Mesenchymal stem cell (in vitro differentiated cells and primary cell): ENCODE data around the gene PARP12.

ENCODE experiments used
- DNase-seq: peaks from one replicate; pipeline ENCODE4 v3.0.0-alpha.2; 2013
- H2AFZ ChIP-seq: one replicate; pipeline ENCODE4 v1.6.1; 2013; ENCODE audit warnings: low read depth, mild to moderate bottlenecking, control low read depth, inconsistent platforms, low read length, moderate library complexity
- H2AK5ac ChIP-seq: 2 replicates; pipeline ENCODE4 v1.6.1; 2013; ENCODE audit warnings: low read length, moderate library complexity, mild to moderate bottlenecking, inconsistent platforms; ENCODE audit not compliant: severe bottlenecking
- H2BK120ac ChIP-seq: one replicate; pipeline ENCODE4 v1.6.1; 2013; ENCODE audit warnings: low read depth, mild to moderate bottlenecking, inconsistent platforms, low read length, moderate library complexity
- H2BK12ac ChIP-seq, 2 experiments: one replicate each; pipeline ENCODE4 v1.6.1; 2013; ENCODE audit warnings: inconsistent platforms in 2 of 2, low read length in 2 of 2, mild to moderate bottlenecking in 2 of 2, moderate library complexity in 2 of 2, control low read depth in 1 of 2
- H2BK15ac ChIP-seq: one replicate; pipeline ENCODE4 v1.6.1; 2013; ENCODE audit warnings: mild to moderate bottlenecking, low read depth, inconsistent platforms; ENCODE audit not compliant: poor library complexity, severe bottlenecking
- H2BK5ac ChIP-seq: 2 replicates; pipeline ENCODE4 v1.6.1; 2013; ENCODE audit warnings: low read depth, mild to moderate bottlenecking, low read length, control low read depth, inconsistent platforms; ENCODE audit not compliant: poor library complexity, severe bottlenecking
- H3K14ac ChIP-seq, 2 experiments: one replicate each; pipeline ENCODE4 v1.6.1; 2013; ENCODE audit warnings: inconsistent platforms in 2 of 2, low read length in 2 of 2, control low read depth in 1 of 2, mild to moderate bottlenecking in 1 of 2, moderate library complexity in 1 of 2
- H3K18ac ChIP-seq, 2 experiments: one replicate each; pipeline ENCODE4 v1.6.1; 2013; ENCODE audit warnings: inconsistent platforms in 2 of 2, low read length in 2 of 2, control low read depth in 1 of 2, low read depth in 1 of 2, mild to moderate bottlenecking in 1 of 2
- H3K23ac ChIP-seq, 2 experiments: one replicate each; pipeline ENCODE4 v1.6.1; 2013; ENCODE audit warnings: inconsistent platforms in 2 of 2, low read length in 2 of 2, mild to moderate bottlenecking in 2 of 2, moderate library complexity in 2 of 2, control low read depth in 1 of 2
- H3K27ac ChIP-seq: 2 replicates; pipeline ENCODE4 v1.5.1; 2013; ENCODE audit warnings: mild to moderate bottlenecking, moderate library complexity, low read length, control low read depth, inconsistent platforms; ENCODE audit not compliant: poor library complexity, severe bottlenecking
- H3K27me3 ChIP-seq, 2 experiments: 2 replicates each; pipeline versions ENCODE4 v1.6.1 to v1.7.0; 2013; ENCODE audit warnings: low read length in 2 of 2, mild to moderate bottlenecking in 2 of 2, moderate library complexity in 2 of 2, control low read depth in 1 of 2, inconsistent platforms in 1 of 2; ENCODE audit not compliant: control insufficient read depth in 1 of 2, insufficient read depth in 1 of 2
- H3K36me3 ChIP-seq, 2 experiments: 2 replicates each; pipeline versions ENCODE4 v1.6.1 to v1.7.0; 2013; ENCODE audit warnings: low read length in 2 of 2, control low read depth in 1 of 2, inconsistent platforms in 1 of 2, low read depth in 1 of 2, mild to moderate bottlenecking in 1 of 2; ENCODE audit not compliant: insufficient read depth in 2 of 2, control insufficient read depth in 1 of 2
- H3K4ac ChIP-seq, 2 experiments: one replicate each; pipeline ENCODE4 v1.6.1; 2013; ENCODE audit warnings: inconsistent platforms in 2 of 2, low read length in 2 of 2, mild to moderate bottlenecking in 2 of 2, moderate library complexity in 2 of 2, control low read depth in 1 of 2, low read depth in 1 of 2
- H3K4me1 ChIP-seq: 2 replicates; pipeline ENCODE4 v1.6.1; 2013; ENCODE audit warnings: low read depth, low read length, control low read depth; ENCODE audit not compliant: control insufficient read depth, insufficient read depth
- H3K4me2 ChIP-seq: 2 replicates; pipeline ENCODE4 v1.6.1; 2013; ENCODE audit warnings: low read length, mild to moderate bottlenecking, inconsistent platforms; ENCODE audit not compliant: poor library complexity, severe bottlenecking
- H3K4me3 ChIP-seq, 2 experiments: 2 replicates each; pipeline versions ENCODE4 v1.5.1 to v1.7.0; 2013; ENCODE audit warnings: low read length in 2 of 2, mild to moderate bottlenecking in 2 of 2, control low read depth in 1 of 2, low read depth in 1 of 2; ENCODE audit not compliant: insufficient read depth in 1 of 2
- H3K79me1 ChIP-seq: replicated peaks from 2 replicates; pipeline ENCODE4 v1.6.1; 2013; ENCODE audit warnings: mild to moderate bottlenecking, control low read depth, low read length, inconsistent platforms; ENCODE audit not compliant: poor library complexity, severe bottlenecking
- H3K9ac ChIP-seq: 2 replicates; pipeline ENCODE4 v1.7.0; 2013; ENCODE audit warnings: mild to moderate bottlenecking, low read length, moderate library complexity
- H3K9me3 ChIP-seq: 2 replicates; pipeline ENCODE4 v1.7.0; 2013; ENCODE audit warnings: mild to moderate bottlenecking, low read length; ENCODE audit not compliant: control insufficient read depth
- H4K8ac ChIP-seq: one replicate; pipeline ENCODE4 v1.6.1; 2013; ENCODE audit warnings: inconsistent platforms, mild to moderate bottlenecking, low read length, moderate library complexity
- H4K91ac ChIP-seq: one replicate; pipeline ENCODE4 v1.6.1; 2013; ENCODE audit warnings: mild to moderate bottlenecking, low read length, inconsistent platforms
- WGBS: methylation state at CpG from one replicate; pipeline ENCODE4 v1.1.7; 2013; ENCODE audit warnings: mixed read lengths; 5-methylcytosine and 5-hydroxymethylcytosine counted together

PARP12 gene

GRCh38 chr7:140067052-140067451 is 4.3 kb upstream of the PARP12 start:
- Histone ChIP-seq H3K4ac (no peak overlapping the region), H2BK120ac (no peak overlapping the region), H3K4me2 (no peak overlapping the region), H3K9me3 (peaks cover 38% of the 10 kb centered on the region), H3K27me3 (no peaks in the 10 kb centered on the region), H3K27ac (no peak overlapping the region), H3K23ac (no peak overlapping the region), H3K9ac (no peak overlapping the region), H3K4me3 (no peak overlapping the region), H2BK12ac (no peak overlapping the region), H3K14ac (no peak overlapping the region), H3K4me1 (peaks cover 9% of the 10 kb centered on the region), H3K79me1 (peaks cover 5% of the 10 kb centered on the region), H4K91ac (no peak overlapping the region), H2AFZ (no peak overlapping the region), H3K18ac (no peak overlapping the region), H2AK5ac (no peak overlapping the region), H4K8ac (no peak overlapping the region), H3K36me3 (no peaks in the 10 kb centered on the region), H2BK15ac (no peak overlapping the region), H2BK5ac (no peak overlapping the region)
- DNase-seq = no peak
- 82% methylated on average over 2 of the region's 2 CpGs for WGBS

- Histone ChIP-seq H3K4me3 (peak overlapping the region; percentile 85 to 87), H3K9me3 (peaks cover 10% of the 10 kb centered on the region), H3K14ac (peak overlapping the region in 1 of 2 experiments; percentile 91), H3K9ac (peak overlapping the region; percentile 93), H4K8ac (peak overlapping the region; percentile 97), H3K18ac (peak overlapping the region; percentile 92 to 97), H2AFZ (peak overlapping the region; percentile 96), H4K91ac (peak overlapping the region; percentile 98), H3K4me2 (peak overlapping the region; percentile 85), H2BK120ac (peak overlapping the region; percentile 96), H3K4ac (peak overlapping the region; percentile 81 to 85), H3K27ac (no peak overlapping the region), H3K23ac (no peak overlapping the region), H2AK5ac (no peak overlapping the region), H3K36me3 (peaks cover 0 to 4% of the 10 kb centered on the region in 2 experiments), H2BK5ac (no peak overlapping the region), H3K4me1 (peaks cover 20% of the 10 kb centered on the region), H3K27me3 (no peaks in the 10 kb centered on the region), H3K79me1 (peaks cover 18% of the 10 kb centered on the region), H2BK12ac (peak overlapping the region in 1 of 2 experiments; percentile 72), H2BK15ac (peak overlapping the region; percentile 46)
- 20% methylated on average over 25 of the region's 32 CpGs for whole genome bisulfite sequencing
- peak; percentile 21 for DNase-seq
Measured at GRCh38 chr7:140062118-140062527, 628 bp downstream of the PARP12 start.

- H2BK15ac ChIP-seq = no peak overlapping the region
- H3K18ac ChIP-seq = peak overlapping the region in 1 of 2 experiments; percentile 29
- no peak overlapping the region for H2BK5ac ChIP-seq
- H2AFZ ChIP-seq = no peak overlapping the region
- no peak overlapping the region for H3K4me2 ChIP-seq
- peaks cover 4% of the 10 kb centered on the region in 2 experiments for H3K36me3 ChIP-seq
- peaks cover 23% of the 10 kb centered on the region for H3K79me1 ChIP-seq
- H3K4me1 ChIP-seq = peaks cover 20% of the 10 kb centered on the region
- 85% methylated on average over 2 of the region's 2 CpGs for WGBS
- peak; percentile 23 for DNase-seq
- no peak overlapping the region for H3K27ac ChIP-seq
- peak overlapping the region; percentile 93 for H3K9ac ChIP-seq
- H4K91ac ChIP-seq = no peak overlapping the region
- H2BK120ac ChIP-seq = no peak overlapping the region
- no peak overlapping the region for H3K23ac ChIP-seq
- peak overlapping the region in 1 of 2 experiments; percentile 85 for H3K4me3 ChIP-seq
- H2AK5ac ChIP-seq = no peak overlapping the region
- H3K4ac ChIP-seq = no peak overlapping the region
- H2BK12ac ChIP-seq = no peak overlapping the region
- no peak overlapping the region for H4K8ac ChIP-seq
- H3K14ac ChIP-seq = no peak overlapping the region
- H3K27me3 ChIP-seq = no peaks in the 10 kb centered on the region
- H3K9me3 ChIP-seq = peaks cover 4% of the 10 kb centered on the region
Measured at GRCh38 chr7:140061607-140061930, 1.2 kb downstream of the PARP12 start.

GRCh38 chr7:140060788-140061606 is 1.8 kb downstream of the PARP12 start:
- no peak overlapping the region for H2BK120ac ChIP-seq
- H3K4me3 ChIP-seq = peak overlapping the region in 1 of 2 experiments; percentile 85

More at GRCh38 chr7:140060788-140061606, 1.8 kb downstream of the PARP12 start:
- DNase-seq = peak; percentile 38
- H3K9me3 ChIP-seq = no peaks in the 10 kb centered on the region
- H2BK15ac ChIP-seq = no peak overlapping the region
- no peak overlapping the region for H2BK5ac ChIP-seq
- H3K23ac ChIP-seq = no peak overlapping the region
- peaks cover 24% of the 10 kb centered on the region for H3K79me1 ChIP-seq
- no peak overlapping the region for H3K27ac ChIP-seq
- H3K4me1 ChIP-seq = peaks cover 20% of the 10 kb centered on the region
- no peak overlapping the region for H4K8ac ChIP-seq
- H3K9ac ChIP-seq = no peak overlapping the region
- H3K4ac ChIP-seq = no peak overlapping the region
- 97% methylated on average over 11 of the region's 11 CpGs for WGBS
- peak overlapping the region in 1 of 2 experiments; percentile 29 for H3K18ac ChIP-seq
- H3K36me3 ChIP-seq = peaks cover 4 to 9% of the 10 kb centered on the region in 2 experiments
- no peak overlapping the region for H4K91ac ChIP-seq
- H2AK5ac ChIP-seq = no peak overlapping the region
- H2BK12ac ChIP-seq = no peak overlapping the region
- no peak overlapping the region for H3K14ac ChIP-seq
- no peak overlapping the region for H3K4me2 ChIP-seq
- H2AFZ ChIP-seq = no peak overlapping the region
- no peaks in the 10 kb centered on the region for H3K27me3 ChIP-seq
